ENCODE measurements around the gene NOC2L.

The NOC2L gene

DNA sequence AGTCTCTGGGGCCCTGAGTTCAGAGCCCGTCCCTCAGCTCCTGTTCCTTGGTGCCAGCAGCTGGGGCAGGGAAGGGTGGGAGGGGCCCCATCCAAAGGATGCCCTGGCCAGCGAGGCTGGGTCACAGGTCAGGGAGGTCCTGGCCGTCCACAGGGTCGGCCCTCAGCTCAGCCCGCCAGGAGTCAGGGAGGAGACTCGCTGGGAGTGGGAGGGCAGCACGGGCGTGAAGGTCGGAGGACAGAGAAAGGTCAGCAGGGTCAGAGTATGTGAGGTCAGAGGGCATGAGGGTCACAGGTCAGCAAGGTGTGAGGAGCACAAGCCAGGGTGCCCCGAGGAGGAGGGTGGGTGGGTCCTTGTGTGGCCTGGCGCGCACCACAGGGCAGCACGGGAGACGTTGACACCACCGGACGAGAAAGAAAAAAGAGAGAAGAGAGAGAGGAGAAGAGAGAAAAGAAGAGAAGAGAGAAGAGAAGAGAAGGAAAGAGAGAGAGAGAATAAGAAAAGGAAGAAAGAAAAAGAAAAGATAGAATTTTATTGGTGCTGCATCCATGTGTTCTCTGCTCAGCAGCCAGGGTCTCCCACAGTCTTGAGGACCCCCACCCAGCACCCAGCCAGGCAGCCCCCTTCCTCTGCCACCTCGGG is 15.8 kb upstream of the NOC2L start:
- DNase-seq, result no peak

DNA sequence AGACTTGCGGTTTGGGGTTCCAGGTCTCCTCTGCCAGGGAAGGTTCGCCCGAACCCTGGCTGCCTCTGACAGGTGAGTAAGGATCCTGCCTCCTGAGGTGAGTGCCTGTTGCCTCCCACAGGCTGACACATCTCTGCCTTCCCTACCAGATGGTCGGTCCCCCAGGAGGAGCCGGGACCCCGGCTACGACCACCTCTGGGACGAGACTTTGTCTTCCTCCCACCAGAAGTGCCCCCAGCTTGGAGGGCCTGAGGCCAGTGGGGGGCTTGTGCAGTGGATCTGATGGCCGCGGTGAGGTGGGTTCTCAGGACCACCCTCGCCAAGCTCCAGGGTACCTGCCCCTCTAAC is 15.2 kb upstream of the NOC2L start:
- no peak for DNase-seq

DNA sequence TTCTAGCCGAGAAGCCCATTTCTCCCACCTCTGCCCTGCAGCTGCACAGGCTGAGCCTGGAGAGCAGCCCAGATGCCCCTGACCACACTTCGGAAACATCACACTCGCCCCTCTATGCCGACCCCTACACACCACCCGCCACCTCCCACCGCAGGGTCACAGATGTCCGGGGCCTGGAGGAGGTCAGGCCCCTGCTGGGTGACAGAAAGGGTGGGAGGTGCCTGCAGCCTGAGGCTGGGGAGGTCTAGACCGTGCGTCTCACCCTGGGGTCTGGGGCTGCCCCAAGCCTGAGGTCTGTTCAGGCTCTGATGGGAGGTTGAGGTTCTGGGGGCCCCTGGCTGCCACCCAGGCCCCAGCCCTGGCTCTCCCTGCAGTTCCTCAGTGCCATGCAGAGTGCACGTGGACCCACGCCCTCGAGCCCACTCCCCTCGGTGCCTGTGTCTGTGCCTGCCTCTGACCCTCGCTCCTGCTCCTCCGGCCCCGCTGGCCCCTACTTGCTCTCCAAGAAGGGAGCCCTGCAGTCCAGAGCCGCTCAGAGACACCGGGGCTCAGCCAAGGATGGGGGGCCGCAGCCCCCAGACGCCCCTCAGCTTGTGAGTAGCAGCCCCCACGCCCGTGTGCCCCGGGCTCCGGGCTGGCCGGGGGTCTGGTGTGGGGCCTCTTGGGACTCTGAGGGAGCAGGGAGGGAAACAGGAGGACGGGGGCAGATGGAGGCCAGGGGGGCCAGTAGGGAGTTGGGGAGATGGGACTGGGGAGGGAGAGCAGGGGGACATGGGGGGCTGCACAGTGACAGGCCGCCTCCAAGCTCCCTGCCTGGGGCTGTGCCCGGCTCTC is 14.6 kb upstream of the NOC2L start:
- DNase-seq, result no peak

DNA sequence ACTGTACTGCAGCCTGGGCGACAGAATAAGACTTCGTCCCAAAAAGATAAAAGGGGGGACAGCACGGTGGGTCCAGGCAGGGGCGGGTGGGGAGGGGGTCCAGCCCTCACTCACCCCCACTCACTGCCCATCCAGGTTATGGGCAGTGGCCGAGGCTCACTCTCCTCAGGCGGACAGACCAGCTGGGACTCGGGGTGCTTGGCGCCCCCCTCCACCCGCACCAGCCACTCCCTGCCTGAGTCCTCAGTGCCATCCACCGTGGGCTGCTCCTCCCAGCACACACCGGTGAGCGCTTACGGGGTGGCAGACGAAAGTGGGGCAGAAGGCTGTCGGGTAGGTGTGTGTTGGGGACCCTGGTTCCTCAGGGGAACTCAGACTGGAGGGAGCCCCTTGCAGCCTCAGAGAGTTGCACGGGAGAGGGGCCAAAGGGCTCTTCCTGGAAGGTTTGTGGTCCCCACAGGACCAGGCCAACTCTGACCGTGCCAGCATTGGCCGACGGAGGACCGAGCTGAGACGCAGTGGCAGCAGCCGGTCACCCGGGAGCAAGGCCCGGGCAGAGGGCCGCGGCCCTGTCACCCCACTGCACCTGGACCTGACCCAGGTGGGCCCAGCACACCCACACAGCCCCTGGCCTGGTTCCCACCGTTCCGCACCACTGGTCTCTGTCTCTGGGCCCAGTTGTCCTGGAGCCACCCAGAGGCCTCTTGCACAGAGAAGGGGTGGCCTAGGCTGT is 13.8 kb upstream of the NOC2L start:
- DNase-seq, result no peak

DNA sequence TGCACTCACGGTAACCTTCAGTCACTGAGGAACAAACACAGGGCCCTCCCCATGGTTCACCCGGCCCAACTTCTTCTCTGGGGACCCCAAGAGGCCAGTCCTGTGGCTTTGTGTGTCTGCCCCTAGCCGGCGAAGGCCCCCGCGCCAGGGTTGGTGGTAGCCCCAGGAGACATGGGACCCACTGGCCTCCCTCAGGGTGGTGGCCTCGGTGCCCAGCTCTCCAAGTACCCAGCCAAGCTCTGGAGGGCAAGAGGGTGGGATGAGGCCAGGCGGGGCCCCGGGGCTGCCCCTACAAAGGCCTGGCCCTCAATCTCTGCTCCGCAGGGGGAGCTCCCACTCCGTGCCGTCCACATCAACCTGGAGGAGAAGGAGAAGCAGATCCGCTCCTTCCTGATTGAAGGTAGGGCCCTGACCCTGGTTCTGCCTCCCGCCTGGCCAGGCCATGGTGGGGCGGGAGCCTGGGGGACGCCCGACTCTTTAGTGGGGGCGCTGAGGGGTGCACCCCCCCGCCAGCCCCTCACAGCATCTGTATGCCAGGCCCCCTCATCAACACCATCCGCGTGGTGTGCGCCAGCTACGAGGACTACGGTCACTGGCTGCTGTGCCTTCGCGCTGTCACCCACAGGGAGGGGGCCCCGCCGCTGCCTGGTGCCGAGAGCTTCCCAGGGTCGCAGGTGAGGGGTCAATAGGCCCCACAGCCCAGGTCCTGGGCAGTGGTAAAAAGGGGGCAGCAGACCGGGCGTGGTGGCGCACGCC is 12.9 kb upstream of the NOC2L start:
- DNase-seq, result no peak

DNA sequence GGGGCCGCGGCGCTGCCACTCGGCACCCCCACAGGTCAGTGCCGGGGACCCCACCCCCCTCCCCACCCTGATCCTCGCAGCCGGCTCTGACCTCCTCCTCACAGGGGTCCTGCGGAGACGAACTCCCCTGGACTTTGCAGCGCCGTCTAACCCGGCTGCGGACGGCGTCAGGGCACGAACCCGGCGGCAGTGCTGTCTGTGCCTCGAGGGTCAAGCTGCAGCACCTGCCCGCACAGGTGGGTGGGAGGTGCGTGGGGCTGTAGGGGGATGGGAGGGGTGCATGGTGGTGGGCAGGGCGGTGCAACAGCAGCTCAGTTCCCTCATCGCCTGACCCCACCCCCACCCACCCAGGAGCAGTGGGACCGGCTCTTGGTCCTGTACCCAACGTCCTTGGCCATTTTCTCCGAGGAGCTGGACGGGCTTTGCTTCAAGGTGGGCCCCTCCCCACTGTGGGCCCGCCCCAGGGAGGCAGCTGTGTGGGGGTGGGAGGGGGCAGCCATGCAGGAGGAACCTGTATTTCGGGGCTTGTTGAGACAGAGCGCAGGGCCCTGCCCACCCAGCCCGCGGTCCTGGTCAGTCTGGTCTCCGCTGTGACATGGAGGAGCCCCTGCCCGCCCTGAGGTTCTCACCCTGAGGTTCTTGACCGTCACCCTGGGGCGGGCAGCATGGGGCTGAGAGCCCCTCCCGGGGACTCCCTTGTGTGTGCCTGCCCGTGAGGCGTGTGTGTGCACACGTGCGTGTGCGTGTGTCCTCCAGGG is 12.1 kb upstream of the NOC2L start:
- no peak for DNase-seq

DNA sequence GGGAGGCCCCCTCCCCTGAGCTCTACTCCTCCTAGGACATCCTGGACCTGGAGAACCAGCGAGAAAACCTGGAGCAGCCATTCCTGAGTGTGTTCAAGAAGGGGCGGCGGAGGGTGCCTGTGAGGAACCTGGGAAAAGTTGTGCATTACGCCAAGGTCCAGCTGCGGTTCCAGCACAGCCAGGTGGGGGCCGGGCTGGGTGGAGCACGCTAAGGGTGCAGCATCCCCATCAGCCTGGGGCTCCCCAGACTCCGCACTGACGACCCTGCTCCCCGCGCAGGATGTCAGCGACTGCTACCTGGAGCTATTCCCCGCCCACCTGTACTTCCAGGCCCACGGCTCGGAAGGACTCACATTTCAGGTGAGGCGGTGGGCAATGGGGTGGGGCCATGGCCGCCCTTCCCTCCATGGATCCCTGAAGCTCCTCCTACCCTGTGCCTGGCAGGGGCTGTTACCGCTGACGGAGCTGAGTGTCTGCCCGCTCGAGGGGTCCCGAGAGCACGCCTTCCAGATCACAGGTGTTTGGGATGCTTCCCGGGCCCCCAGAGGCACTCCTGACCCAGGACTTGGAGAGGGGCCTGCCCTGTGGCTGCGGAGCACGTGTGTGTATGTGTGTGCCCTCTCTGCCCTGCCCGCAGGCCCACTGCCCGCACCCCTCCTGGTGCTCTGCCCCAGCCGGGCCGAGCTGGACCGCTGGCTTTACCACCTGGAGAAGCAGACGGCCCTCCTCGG is 11.4 kb upstream of the NOC2L start:
- no peak for DNase-seq

DNA sequence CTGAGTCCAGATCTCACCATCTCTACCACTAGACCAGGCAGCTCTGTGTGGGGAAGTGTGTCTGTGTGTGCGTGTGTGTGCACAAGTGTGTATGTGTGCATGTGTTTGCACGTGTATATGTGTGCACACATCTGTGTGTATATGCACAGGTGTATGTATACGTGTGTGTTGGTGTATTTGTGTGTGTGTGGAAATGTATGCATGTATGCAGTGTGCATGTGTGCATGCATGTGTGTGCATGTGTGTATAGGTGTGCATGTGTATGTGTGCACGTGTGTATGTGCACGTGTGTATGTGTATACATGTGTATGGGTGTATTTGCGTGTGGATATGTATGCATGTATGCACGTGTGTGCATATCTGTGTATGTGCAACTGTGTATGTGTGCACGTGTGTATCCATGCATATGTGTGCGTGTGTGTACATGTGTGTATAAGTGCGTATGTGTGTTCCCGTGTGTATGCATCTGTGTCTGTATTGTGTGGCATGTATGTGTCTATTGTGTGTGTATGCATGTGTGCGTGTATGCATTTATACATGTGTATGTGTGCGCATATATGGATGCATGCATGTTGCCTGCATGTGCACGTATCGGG is 10.3 kb upstream of the NOC2L start:
- DNase-seq, result no peak

DNA sequence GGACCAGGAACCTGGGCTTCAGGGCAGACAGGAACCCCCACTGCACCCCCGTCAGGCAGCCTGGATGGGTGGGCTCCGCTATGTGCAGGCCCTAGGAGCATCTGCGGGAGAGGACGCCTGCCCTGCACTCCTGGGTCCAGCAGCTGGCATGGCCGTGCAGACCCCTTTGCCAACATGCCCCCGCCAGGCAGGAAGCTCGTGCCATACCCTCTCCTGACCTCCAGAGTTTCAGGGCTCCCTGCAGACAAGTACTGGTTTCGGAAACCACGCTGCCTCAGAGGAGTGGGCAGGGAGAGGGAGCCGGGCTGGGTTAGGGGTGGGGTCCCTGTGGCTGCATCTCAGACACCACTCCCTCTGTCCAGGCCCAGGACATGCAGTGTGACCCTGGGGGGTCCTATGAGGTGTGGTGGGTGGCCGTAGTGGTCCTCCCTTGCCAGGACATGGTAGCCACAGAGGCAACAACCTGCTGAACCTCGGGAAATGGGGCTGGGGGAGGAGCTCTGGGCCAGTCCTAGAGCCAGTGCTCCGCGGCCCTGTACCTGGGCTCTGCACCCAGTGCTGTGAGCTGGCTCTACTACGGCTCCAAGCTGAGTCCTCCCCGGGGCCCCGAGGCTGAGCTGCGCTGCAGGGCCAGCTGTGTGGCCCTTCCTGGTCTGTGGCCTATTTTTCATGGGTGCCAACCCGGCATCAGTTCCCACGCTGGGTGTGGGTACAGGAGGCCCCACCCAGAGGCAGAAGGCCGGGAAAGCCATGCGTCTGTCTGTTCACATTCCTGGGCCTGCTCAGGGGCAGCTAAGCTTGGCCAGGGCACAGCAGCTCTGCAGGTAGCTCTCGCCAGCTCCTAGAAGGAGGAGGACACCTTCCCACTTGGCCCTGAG is 8.6 kb upstream of the NOC2L start:
- DNase-seq, result no peak

DNA sequence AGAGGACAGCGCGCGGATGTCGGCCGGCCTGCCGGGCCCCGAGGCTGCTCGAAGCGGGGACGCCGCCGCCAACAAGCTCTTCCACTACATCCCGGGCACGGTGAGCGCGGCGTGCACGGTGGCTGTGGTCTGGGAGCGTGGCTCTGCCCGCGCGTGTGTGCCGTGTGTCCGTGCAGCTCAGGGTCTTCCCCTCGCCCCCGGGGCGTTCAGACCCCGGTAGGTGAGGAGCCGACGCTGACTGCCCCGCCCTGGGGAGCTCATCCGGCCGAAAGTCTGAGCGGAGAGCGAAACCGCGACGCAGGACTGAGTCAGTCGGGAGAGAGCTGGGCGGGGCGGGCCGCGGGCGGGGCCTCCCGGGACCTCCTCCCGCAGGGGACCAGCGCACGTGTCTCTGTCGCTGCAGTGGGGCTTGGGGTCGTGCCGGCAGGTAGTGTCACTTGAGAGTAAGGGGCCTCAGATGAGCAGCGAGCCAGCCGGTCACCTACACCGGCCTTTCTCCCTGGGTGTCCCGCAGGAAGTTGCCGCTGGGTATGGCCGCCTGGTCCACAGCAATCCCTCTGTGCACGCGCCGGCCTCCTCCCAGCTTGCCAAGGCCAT is 7.7 kb upstream of the NOC2L start:
- DNase-seq, result peak; percentile 46 to 82 (median 63)

DNA sequence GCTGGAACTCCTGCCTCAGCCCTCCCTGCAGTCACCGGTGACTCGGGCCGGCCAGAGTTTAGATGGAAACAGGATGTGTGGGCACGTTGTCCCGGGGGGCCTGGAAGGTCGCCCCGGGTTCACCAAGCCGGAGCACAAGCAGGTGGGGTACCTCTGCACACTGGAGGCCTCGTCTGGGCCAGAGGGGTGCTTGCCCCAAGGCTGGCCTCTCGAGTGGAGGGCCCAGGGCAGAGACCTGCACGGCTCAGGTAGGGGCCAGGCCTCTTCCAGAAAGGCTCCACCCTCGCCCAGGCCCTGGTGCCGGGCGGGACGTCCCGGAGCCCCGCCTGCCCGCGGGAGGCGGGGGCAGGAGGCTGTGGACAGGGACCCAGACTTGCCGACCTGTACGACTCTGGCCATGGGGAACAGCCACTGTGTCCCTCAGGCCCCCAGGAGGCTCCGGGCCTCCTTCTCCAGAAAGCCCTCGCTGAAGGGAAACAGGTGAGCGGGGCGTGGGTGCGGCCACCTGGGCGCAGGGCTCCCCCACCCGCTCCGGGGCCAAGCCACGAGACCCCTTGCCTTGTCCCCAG is 7.2 kb upstream of the NOC2L start, which contains the start of gene PLEKHN1:
PLEKHN1 (plus strand) TSS at position 348 of the 569 bp plus-strand sequence; CDS start at position 398, 50 bp downstream.
- DNase-seq, result peak in 1 of 5 donors; percentile 40

DNA sequence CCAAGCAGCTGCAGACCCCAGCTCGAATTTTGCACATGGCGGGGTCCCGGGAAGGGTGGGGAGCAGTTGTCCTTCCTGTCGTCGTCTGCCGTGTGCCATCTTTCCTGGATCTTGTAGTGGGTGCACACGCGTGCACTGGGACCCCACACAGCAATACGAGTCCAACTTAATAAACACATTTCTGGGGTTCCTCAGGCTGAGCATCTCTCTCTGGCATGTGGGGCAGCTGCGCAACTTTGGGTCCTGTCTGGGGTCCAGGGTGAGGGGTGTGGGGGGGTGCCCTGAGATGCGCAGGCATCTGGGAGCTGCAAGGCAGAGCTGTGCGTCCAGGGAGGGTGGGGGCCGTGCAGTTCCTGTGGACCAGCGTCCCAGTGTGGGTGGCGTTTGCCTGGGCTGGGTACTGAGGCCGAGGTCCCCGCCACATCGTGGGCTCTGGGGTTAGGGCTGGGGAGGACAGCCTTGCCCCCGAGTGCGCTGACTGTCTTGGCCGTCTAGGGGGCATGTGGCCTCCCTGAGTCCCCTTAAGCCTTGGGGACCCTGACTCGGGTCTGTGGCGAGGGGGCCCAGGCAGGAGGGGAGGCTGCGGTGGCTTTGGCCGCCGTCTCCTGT is 6.6 kb upstream of the NOC2L start:
- no peak for DNase-seq

DNA sequence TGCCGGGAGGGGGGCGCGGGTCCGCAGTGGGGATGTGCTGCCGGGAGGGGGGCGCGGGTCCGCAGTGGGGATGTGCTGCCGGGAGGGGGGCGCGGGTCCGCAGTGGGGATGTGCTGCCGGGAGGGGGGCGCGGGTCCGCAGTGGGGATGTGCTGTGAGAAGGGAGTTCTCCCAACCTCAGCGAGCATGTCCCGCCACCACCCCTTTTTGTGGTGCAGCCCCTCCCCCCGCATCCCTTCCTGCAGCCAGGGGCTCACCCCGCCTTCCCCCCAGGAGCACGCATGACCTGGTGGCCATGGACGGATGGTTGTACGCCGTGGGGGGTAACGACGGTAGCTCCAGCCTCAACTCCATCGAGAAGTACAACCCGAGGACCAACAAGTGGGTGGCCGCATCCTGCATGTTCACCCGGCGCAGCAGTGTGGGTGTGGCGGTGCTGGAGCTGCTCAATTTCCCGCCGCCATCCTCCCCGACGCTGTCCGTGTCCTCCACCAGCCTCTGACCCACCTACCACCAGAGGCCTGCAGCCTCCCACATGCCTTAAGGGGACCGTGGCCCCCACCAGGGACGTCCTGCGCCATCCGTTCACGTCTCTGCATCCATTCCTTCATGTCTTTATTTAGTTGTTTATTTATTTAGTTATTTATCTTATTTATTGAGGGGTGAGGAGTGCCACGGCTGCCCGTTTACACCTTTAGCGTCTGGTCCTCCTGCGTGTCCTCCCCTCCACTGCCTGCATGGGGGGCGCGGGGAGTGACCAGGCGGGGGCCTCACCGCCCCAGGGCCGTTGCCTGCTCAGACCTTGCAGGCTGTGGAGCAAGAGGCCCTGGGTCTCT is 5.9 kb upstream of the NOC2L start:
- DNase-seq, result no peak

DNA sequence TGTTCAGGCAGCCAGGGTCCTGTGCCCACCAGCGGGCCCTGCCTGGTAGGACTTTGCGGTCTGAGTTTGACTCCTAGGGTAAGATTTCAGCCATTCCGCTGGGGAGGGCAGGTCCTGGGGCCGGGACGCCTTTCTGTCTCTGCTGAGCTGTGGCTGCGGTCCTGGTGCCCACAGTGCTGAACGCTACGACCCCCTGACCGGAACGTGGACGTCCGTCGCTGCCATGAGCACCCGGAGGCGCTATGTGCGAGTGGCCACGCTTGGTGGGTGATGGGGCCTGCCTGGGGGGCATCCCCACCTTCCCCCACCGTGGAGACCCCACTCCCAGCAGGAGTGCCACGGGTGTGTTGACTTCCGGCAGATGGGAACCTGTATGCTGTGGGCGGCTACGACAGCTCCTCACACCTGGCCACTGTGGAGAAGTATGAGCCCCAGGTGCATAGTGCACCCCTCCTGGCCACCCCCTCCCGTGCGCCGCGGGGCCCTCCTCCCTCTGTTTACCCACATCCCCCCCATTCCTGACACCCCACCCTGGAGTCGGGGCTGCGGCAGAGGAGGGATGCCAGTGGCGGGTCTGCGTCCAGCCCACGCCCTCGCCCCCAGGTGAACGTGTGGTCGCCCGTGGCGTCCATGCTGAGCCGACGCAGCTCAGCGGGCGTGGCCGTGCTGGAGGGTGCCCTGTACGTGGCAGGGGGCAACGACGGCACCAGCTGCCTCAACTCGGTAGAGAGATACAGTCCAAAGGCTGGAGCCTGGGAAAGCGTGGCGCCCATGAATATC is 4.9 kb upstream of the NOC2L start:
- DNase-seq, result no peak

DNA sequence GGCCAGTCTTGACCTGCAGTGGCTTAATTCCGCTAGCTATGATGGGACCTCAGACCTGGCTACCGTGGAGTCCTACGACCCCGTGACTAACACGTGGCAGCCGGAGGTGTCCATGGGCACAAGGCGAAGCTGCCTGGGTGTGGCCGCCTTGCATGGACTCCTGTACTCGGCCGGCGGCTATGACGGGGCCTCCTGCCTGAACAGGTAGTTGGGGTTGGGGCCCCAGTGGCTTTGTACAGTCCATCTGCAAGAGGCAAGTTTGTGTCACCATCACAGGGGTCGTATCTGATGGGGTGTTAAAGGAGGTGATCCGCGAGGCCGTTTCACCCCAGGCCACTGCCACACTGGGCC is 4.2 kb upstream of the NOC2L start:
- no peak for DNase-seq

DNA sequence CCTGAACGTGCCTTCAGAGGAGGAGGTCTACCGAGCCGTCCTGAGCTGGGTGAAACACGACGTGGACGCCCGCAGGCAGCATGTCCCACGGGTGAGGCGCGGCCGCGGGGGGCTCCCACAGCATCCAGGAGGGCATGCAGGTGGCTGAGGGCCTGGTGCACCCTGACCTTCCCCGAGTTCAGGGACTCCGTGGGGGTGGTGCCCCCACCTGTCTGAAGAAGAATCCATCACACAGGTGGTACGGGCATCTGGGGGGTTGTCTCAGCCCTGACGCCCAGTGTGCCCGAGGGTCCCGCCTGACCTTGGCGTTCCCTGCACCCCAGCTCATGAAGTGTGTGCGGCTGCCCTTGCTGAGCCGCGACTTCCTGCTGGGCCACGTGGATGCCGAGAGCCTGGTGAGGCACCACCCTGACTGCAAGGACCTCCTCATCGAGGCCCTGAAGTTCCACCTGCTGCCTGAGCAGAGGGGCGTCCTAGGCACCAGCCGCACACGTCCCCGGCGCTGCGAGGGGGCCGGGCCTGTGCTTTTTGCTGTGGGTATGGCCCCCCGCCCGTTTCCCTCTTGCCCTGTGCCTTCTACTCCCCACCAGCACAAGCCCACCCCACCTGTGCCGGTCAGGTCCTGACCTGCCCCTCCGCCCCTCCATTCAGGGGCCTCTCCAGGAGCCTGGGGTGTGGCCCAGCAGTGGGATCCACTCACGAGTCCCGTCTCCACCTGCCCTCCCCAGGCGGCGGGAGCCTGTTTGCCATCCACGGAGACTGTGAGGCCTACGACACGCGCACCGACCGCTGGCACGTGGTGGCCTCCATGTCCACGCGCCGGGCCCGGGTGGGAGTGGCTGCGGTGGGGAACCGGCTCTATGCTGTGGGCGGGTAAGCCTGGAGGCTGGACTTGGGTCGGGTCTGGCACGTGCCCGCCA is 3.6 kb upstream of the NOC2L start:
- DNase-seq, result no peak
